WTC11 (cell line): ENCODE measurements around the gene NSDHL. TPM values are rescaled to one million over a fixed set of nuclear protein-coding genes. Genes with fewer than 3 reads are reported as not detected.

Experiments
- ATAC-seq: fragments of 200-7000 bp; cut with Tn5 transposase; 2 replicates; pipeline ENCODE4 v1.10.0; 2021; ENCODE audit warnings: mild to moderate bottlenecking, moderate library complexity
- CTCF ChIA-PET: fragments of 300-600 bp; sonication (Branson Sonifier 250); formaldehyde crosslinking; loops from one replicate; lab custom pipeline; 2021; ENCODE audit warnings: antibody characterized with exemption; lab: Charles Lee
- POLR2A ChIA-PET: fragments of 350-600 bp; sonication (Branson Sonifier 250); formaldehyde crosslinking; loops from one replicate; lab custom pipeline; 2021; ENCODE audit warnings: antibody characterized with exemption; lab: Charles Lee
- DNase-seq: peaks from one replicate; pipeline ENCODE4 v3.0.0; 2021; ENCODE audit warnings: low spot score
- H3K27ac Mint-ChIP-seq: 2 replicates; pipeline ENCODE4 v1.8.0; 2021; ENCODE audit warnings: mixed read lengths
- H3K27me3 Mint-ChIP-seq: 2 replicates; pipeline ENCODE4 v1.8.0; 2021; ENCODE audit warnings: low read depth, mild to moderate bottlenecking, moderate library complexity, mixed read lengths
- H3K36me3 Mint-ChIP-seq: 2 replicates; pipeline ENCODE4 v1.8.0; 2021; ENCODE audit warnings: mixed read lengths
- H3K4me1 Mint-ChIP-seq: 2 replicates; pipeline ENCODE4 v1.8.0; 2022; ENCODE audit warnings: mixed read lengths
- H3K4me3 Mint-ChIP-seq: 2 replicates; pipeline ENCODE4 v1.8.0; 2021; ENCODE audit warnings: mild to moderate bottlenecking, moderate library complexity, mixed read lengths
- H3K9me3 Mint-ChIP-seq: 2 replicates; pipeline ENCODE4 v1.8.0; 2021; ENCODE audit warnings: mixed read lengths
- AFF4 ChIP-seq: sonication (generic); formaldehyde crosslinking; IDR thresholded peaks from 2 replicates; pipeline ENCODE4 v1.8.1; 2023; ENCODE audit warnings: mild to moderate bottlenecking, missing genetic modification reagents, borderline replicate concordance
- CREM ChIP-seq: sonication (generic); formaldehyde crosslinking; IDR thresholded peaks from 2 replicates; pipeline ENCODE4 v1.8.1; 2022; ENCODE audit warnings: mild to moderate bottlenecking, missing genetic modification reagents, moderate library complexity
- EMX1 ChIP-seq: fragments of 250-450 bp; sonication (Bioruptor Pico); IDR thresholded peaks from 2 replicates; pipeline ENCODE4 v1.8.0; 2021; ENCODE audit warnings: mild to moderate bottlenecking
- ESRRA ChIP-seq: sonication (generic); formaldehyde crosslinking; IDR thresholded peaks from 2 replicates; pipeline ENCODE4 v1.8.1; 2022; ENCODE audit warnings: mild to moderate bottlenecking, missing genetic modification reagents, borderline replicate concordance
- FOXJ3 ChIP-seq: sonication (generic); formaldehyde crosslinking; IDR thresholded peaks from 2 replicates; pipeline ENCODE4 v1.9.0; 2021; ENCODE audit warnings: missing genetic modification reagents, mild to moderate bottlenecking, borderline replicate concordance
- FOXK1 ChIP-seq: sonication (generic); formaldehyde crosslinking; IDR thresholded peaks from 2 replicates; pipeline ENCODE4 v1.8.0; 2022; ENCODE audit warnings: mild to moderate bottlenecking, moderate library complexity, missing genetic modification reagents
- GABPB1 ChIP-seq: sonication (generic); formaldehyde crosslinking; IDR thresholded peaks from 2 replicates; pipeline ENCODE4 v1.8.1; 2023; ENCODE audit warnings: mild to moderate bottlenecking, missing genetic modification reagents
- GTF2I ChIP-seq: fragments of 250-450 bp; sonication (Bioruptor Pico); conservative IDR thresholded peaks from 2 replicates; pipeline ENCODE4 v1.4.0; 2021; ENCODE audit warnings: mild to moderate bottlenecking
- HMGA2 ChIP-seq: fragments of 250-450 bp; sonication (Bioruptor Pico); IDR thresholded peaks from 2 replicates; pipeline ENCODE4 v1.4.0; 2021; ENCODE audit warnings: mild to moderate bottlenecking, moderate library complexity
- IRF2 ChIP-seq: sonication (generic); formaldehyde crosslinking; IDR thresholded peaks from 2 replicates; pipeline ENCODE4 v1.8.0; 2022; ENCODE audit warnings: low read depth, missing genetic modification reagents, borderline replicate concordance
- MAX ChIP-seq: sonication (generic); formaldehyde crosslinking; IDR thresholded peaks from 2 replicates; pipeline ENCODE4 v1.8.0; 2022; ENCODE audit warnings: mild to moderate bottlenecking, missing genetic modification reagents
- MXD4 ChIP-seq: fragments of 250-450 bp; sonication (Bioruptor Pico); IDR thresholded peaks from 2 replicates; pipeline ENCODE4 v1.8.0; 2021; ENCODE audit warnings: mild to moderate bottlenecking, moderate library complexity, borderline replicate concordance
- NFYB ChIP-seq: sonication (generic); formaldehyde crosslinking; conservative IDR thresholded peaks from 2 replicates; pipeline ENCODE4 v1.8.0; 2022; ENCODE audit warnings: low read depth, missing genetic modification reagents
- RELA ChIP-seq: sonication (generic); formaldehyde crosslinking; IDR thresholded peaks from 2 replicates; pipeline ENCODE4 v1.8.1; 2022; ENCODE audit warnings: missing genetic modification reagents, mild to moderate bottlenecking, borderline replicate concordance
- TCF7 ChIP-seq: sonication (generic); formaldehyde crosslinking; IDR thresholded peaks from 2 replicates; pipeline ENCODE4 v1.8.0; 2022; ENCODE audit warnings: mild to moderate bottlenecking, low read depth, missing genetic modification reagents, moderate library complexity
- TEAD1 ChIP-seq: sonication (generic); formaldehyde crosslinking; IDR thresholded peaks from 2 replicates; pipeline ENCODE4 v1.8.0; 2022; ENCODE audit warnings: mild to moderate bottlenecking, missing genetic modification reagents
- TEAD4 ChIP-seq: sonication (generic); formaldehyde crosslinking; IDR thresholded peaks from 2 replicates; pipeline ENCODE4 v1.8.0; 2022; ENCODE audit warnings: mild to moderate bottlenecking, missing genetic modification reagents
- ZBTB43 ChIP-seq: sonication (generic); formaldehyde crosslinking; IDR thresholded peaks from 2 replicates; pipeline ENCODE4 v1.8.1; 2023; ENCODE audit warnings: mild to moderate bottlenecking, missing genetic modification reagents
- ZNF219 ChIP-seq: sonication (generic); formaldehyde crosslinking; IDR thresholded peaks from 2 replicates; pipeline ENCODE4 v1.8.0; 2023; ENCODE audit warnings: missing genetic modification reagents, mild to moderate bottlenecking, borderline replicate concordance
- total RNA-seq: library from RNA; stranded (reverse); gene quantifications from 3 replicates; pipeline ENCODE4 v1.2.3, GENCODE V29; 2021
- TF ChIP-seq, protein P1 (sequence below): fragments of 250-450 bp; sonication (Bioruptor Pico); IDR thresholded peaks from 2 replicates; pipeline ENCODE4 v2.1.2; 2022; ENCODE audit warnings: mild to moderate bottlenecking, moderate library complexity
- TF ChIP-seq, protein P2 (sequence below): fragments of 250-450 bp; sonication (Bioruptor Pico); IDR thresholded peaks from 2 replicates; pipeline ENCODE4 v1.9.0; 2021; ENCODE audit warnings: mild to moderate bottlenecking
- TF ChIP-seq, protein P3 (sequence below): sonication (generic); formaldehyde crosslinking; IDR thresholded peaks from 2 replicates; pipeline ENCODE4 v1.8.1; 2023; ENCODE audit warnings: mild to moderate bottlenecking, missing genetic modification reagents
- TF ChIP-seq, protein P4 (sequence below): sonication (generic); formaldehyde crosslinking; IDR thresholded peaks from 2 replicates; pipeline ENCODE4 v1.8.1; 2022; ENCODE audit warnings: missing genetic modification reagents, borderline replicate concordance

NSDHL gene
- total RNA-seq, 1 experiment from 2014 or later: 22.5 TPM

GRCh38 chrX:152881289-152881688, 50.4 kb downstream of the NSDHL start:
- no peak for TF ChIP-seq ZNF219 (CRISPR knock-in tag)
- no peak for TF ChIP-seq ESRRA
- no peak for TF ChIP-seq IRF2
- no peak for TF ChIP-seq RELA (CRISPR knock-in tag)
- TF ChIP-seq, all 79 proteins: peak for 0
- Mint-ChIP-seq H3K36me3 (no peaks in the 10 kb centered on the region), H3K9me3 (peaks cover 3% of the 10 kb centered on the region; the same call in 1 of the 2 replicates), H3K27ac (no peak overlapping the region), H3K27me3 (peaks cover 8% of the 10 kb centered on the region), H3K4me3 (no peak overlapping the region), H3K4me1 (peaks cover 4% of the 10 kb centered on the region)
- ChIA-PET POLR2A (no interaction called here), CTCF (no interaction called here)
- DNase-seq: no peak
- no peak for ATAC-seq

- ChIA-PET POLR2A (no interaction called here), CTCF (interaction anchor here (0.8 to 2.7 kb wide), 13 partner anchors 9 to 63 kb away, joined by 3 to 17 read pairs (median 5); no protein-coding TSS in a partner anchor)
- no peaks in the 10 kb centered on the region for H3K9me3 Mint-ChIP-seq
- H3K27ac Mint-ChIP-seq: no peak overlapping the region
- peak; percentile 90 for ATAC-seq
- H3K4me3 Mint-ChIP-seq: no peak overlapping the region
- peaks cover 6% of the 10 kb centered on the region for H3K27me3 Mint-ChIP-seq
- H3K36me3 Mint-ChIP-seq: no peaks in the 10 kb centered on the region
- DNase-seq: no peak
- TF ChIP-seq GTF2I (CRISPR knock-in tag) (no peak), MAX (no peak), FOXJ3 (CRISPR knock-in tag) (no peak), TEAD1 (no peak), ZBTB43 (CRISPR knock-in tag) (no peak), NFYB (CRISPR knock-in tag) (no peak), FOXK1 (CRISPR knock-in tag) (no peak), MXD4 (CRISPR knock-in tag) (no peak), TCF7 (CRISPR knock-in tag) (no peak), TEAD4 (no peak), AFF4 (CRISPR knock-in tag) (no peak), EMX1 (CRISPR knock-in tag) (no peak), CREM (CRISPR knock-in tag) (no peak), HMGA2 (CRISPR knock-in tag) (no peak), GABPB1 (CRISPR knock-in tag) (no peak)
- TF ChIP-seq, protein P1, sequence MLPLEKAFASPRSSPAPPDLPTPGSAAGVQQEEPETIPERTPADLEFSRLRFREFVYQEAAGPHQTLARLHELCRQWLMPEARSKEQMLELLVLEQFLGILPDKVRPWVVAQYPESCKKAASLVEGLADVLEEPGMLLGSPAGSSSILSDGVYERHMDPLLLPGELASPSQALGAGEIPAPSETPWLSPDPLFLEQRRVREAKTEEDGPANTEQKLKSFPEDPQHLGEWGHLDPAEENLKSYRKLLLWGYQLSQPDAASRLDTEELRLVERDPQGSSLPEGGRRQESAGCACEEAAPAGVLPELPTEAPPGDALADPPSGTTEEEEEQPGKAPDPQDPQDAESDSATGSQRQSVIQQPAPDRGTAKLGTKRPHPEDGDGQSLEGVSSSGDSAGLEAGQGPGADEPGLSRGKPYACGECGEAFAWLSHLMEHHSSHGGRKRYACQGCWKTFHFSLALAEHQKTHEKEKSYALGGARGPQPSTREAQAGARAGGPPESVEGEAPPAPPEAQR (CRISPR knock-in tag): no peak
- TF ChIP-seq, protein P2, sequence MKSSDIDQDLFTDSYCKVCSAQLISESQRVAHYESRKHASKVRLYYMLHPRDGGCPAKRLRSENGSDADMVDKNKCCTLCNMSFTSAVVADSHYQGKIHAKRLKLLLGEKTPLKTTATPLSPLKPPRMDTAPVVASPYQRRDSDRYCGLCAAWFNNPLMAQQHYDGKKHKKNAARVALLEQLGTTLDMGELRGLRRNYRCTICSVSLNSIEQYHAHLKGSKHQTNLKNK (CRISPR knock-in tag): no peak
- TF ChIP-seq, protein P3, sequence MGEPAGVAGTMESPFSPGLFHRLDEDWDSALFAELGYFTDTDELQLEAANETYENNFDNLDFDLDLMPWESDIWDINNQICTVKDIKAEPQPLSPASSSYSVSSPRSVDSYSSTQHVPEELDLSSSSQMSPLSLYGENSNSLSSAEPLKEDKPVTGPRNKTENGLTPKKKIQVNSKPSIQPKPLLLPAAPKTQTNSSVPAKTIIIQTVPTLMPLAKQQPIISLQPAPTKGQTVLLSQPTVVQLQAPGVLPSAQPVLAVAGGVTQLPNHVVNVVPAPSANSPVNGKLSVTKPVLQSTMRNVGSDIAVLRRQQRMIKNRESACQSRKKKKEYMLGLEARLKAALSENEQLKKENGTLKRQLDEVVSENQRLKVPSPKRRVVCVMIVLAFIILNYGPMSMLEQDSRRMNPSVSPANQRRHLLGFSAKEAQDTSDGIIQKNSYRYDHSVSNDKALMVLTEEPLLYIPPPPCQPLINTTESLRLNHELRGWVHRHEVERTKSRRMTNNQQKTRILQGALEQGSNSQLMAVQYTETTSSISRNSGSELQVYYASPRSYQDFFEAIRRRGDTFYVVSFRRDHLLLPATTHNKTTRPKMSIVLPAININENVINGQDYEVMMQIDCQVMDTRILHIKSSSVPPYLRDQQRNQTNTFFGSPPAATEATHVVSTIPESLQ: no peak
- TF ChIP-seq, protein P4, sequence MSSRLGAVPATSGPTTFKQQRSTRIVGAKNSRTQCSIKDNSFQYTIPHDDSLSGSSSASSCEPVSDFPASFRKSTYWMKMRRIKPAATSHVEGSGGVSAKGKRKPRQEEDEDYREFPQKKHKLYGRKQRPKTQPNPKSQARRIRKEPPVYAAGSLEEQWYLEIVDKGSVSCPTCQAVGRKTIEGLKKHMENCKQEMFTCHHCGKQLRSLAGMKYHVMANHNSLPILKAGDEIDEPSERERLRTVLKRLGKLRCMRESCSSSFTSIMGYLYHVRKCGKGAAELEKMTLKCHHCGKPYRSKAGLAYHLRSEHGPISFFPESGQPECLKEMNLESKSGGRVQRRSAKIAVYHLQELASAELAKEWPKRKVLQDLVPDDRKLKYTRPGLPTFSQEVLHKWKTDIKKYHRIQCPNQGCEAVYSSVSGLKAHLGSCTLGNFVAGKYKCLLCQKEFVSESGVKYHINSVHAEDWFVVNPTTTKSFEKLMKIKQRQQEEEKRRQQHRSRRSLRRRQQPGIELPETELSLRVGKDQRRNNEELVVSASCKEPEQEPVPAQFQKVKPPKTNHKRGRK (CRISPR knock-in tag): no peak
- peaks cover 21% of the 10 kb centered on the region for H3K4me1 Mint-ChIP-seq
Measured at GRCh38 chrX:152884171-152884570, 53.3 kb downstream of the NSDHL start.
